ENCODE measurements around the gene CGNL1. TPM values are rescaled to one million over a fixed set of nuclear protein-coding genes. Genes with fewer than 3 reads are reported as not detected.

The CGNL1 gene
- total RNA-seq, 2 experiments from 2014 or later, result not detected

DNA sequence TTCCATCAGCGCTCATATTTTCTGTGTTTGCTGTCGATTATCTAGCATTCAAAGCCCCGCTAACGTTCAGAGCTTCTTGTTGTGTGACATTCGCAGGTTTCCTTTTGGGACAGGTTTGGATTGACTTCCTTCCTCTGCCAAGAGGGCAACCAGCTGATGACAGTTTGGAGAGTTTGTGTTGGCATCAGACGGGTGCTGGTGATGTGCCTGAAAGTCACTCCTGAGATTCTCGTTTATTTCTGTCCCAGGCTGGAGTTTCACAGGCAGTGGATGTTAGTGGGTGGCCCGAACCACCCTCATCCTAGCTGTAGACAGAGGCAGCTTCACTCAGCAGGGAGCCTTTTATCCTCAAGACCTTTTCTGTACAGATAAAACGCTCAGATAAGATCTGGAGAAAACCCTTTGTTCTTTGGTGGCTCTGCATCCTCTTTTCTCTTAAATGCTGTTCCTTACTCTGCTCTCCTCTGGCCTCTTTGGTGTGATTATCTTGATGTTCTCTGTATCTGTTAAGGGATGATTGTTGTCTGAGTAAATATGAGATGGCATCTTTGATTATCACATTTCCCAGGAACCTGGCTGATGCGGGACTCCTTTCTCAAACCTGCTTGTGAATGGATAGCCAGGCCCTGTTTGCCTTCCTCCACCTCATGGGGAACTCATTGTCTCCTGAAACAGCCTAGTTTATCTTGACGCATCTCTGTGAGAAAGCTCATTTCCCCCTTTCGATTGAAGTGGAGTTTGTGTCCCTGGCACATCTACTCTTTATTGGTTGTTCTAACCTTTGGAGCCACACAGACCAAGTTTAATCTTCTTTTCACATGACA is 35.9 kb downstream of the CGNL1 start:
- H3K9me3 Mint-ChIP-seq (ENCODE audit: insufficient read depth), result no peaks in the 10 kb centered on the region
- H3K36me3 Mint-ChIP-seq (ENCODE audit: low read depth), result no peaks in the 10 kb centered on the region
- peaks cover 4% of the 10 kb centered on the region for H3K27me3 Mint-ChIP-seq (ENCODE audit: low read depth)
- ATAC-seq (no peak), DNase-seq (no peak)
- POLR2A ChIA-PET, result interaction anchor here (0.7 kb wide), 1 partner anchor 11 kb away, joined by 3 read pairs; no protein-coding TSS in a partner anchor
- no peak overlapping the region for H3K4me3 Mint-ChIP-seq
- no peaks in the 10 kb centered on the region for H3K4me1 Mint-ChIP-seq (ENCODE audit: low read depth)
- H3K27ac Mint-ChIP-seq, result no peak overlapping the region
- CTCF ChIA-PET, result no interaction called here

DNA sequence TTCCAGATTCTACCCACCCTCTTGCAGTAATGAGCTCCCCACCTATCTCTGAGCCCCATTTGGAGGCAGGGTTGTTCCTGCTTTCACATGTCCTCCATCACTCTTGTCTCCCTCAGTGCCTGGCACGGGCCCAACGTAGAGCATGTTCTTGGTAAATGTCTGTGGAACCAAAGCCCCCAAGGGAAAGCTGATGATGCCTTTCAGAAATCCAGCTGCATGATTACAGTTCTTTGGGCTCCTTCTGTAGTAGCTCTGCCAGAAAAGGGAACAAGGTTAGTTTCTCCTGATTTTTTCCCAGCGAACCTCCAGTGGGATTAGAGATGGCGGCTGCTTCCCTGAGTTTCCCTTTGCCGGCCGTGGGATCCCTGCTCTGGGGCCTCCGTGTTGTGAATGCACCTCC is 39.3 kb downstream of the CGNL1 start:
- H3K4me3 Mint-ChIP-seq, result no peak overlapping the region
- POLR2A ChIA-PET, result no interaction called here
- H3K27me3 Mint-ChIP-seq (ENCODE audit: low read depth), result peaks cover 2% of the 10 kb centered on the region
- H3K4me1 Mint-ChIP-seq (ENCODE audit: low read depth), result no peaks in the 10 kb centered on the region
- H3K27ac Mint-ChIP-seq, result no peak overlapping the region
- no peaks in the 10 kb centered on the region for H3K36me3 Mint-ChIP-seq (ENCODE audit: low read depth)
- ATAC-seq, result no peak
- CTCF ChIA-PET, result no interaction called here
- H3K9me3 Mint-ChIP-seq (ENCODE audit: insufficient read depth), result no peaks in the 10 kb centered on the region
- DNase-seq, result no peak

GRCh38 chr15:57418635-57419034 is 42.3 kb downstream of the CGNL1 start:
- DNase-seq (no peak), ATAC-seq (no peak)
- Mint-ChIP-seq H3K27ac (no peak overlapping the region), H3K4me1 (ENCODE audit: low read depth) (no peaks in the 10 kb centered on the region), H3K27me3 (ENCODE audit: low read depth) (no peaks in the 10 kb centered on the region), H3K9me3 (ENCODE audit: insufficient read depth) (no peaks in the 10 kb centered on the region), H3K36me3 (ENCODE audit: low read depth) (no peaks in the 10 kb centered on the region), H3K4me3 (no peak overlapping the region)
- CTCF ChIA-PET, result no interaction called here
- POLR2A ChIA-PET, result no interaction called here

GRCh38 chr15:57419335-57419734 is 43.0 kb downstream of the CGNL1 start:
- no peaks in the 10 kb centered on the region for H3K4me1 Mint-ChIP-seq (ENCODE audit: low read depth)
- no peaks in the 10 kb centered on the region for H3K27me3 Mint-ChIP-seq (ENCODE audit: low read depth)
- H3K27ac Mint-ChIP-seq, result no peak overlapping the region
- H3K4me3 Mint-ChIP-seq, result no peak overlapping the region
- no peak for ATAC-seq
- H3K9me3 Mint-ChIP-seq (ENCODE audit: insufficient read depth), result no peaks in the 10 kb centered on the region
- no peak for DNase-seq
- ChIA-PET POLR2A (no interaction called here), CTCF (no interaction called here)
- H3K36me3 Mint-ChIP-seq (ENCODE audit: low read depth), result no peaks in the 10 kb centered on the region

DNA sequence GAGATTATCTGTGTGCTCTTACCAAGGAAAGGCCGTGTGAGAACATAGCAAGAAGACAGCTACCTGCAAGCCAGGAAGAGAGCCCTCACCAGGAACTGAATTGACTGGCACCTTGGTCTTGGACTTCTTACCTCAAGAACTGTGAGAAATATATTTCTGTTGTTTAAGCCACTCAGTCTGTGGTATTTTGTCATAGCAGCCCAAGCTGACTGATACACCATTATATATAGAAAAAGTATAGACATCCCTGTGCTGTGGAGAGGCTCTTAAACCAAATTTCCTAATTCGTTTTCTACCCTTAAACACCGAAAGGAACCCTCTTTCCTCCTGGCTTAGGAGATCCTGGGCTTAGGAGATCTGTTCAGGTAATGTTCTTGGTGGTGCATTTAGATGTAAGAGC is 44.8 kb downstream of the CGNL1 start:
- H3K27ac Mint-ChIP-seq, result no peak overlapping the region
- no peak overlapping the region for H3K4me3 Mint-ChIP-seq
- ATAC-seq, result no peak
- H3K27me3 Mint-ChIP-seq (ENCODE audit: low read depth), result no peaks in the 10 kb centered on the region
- no peaks in the 10 kb centered on the region for H3K9me3 Mint-ChIP-seq (ENCODE audit: insufficient read depth)
- H3K36me3 Mint-ChIP-seq (ENCODE audit: low read depth), result no peaks in the 10 kb centered on the region
- no peaks in the 10 kb centered on the region for H3K4me1 Mint-ChIP-seq (ENCODE audit: low read depth)
- no peak for DNase-seq
- ChIA-PET CTCF (no interaction called here), POLR2A (no interaction called here)

DNA sequence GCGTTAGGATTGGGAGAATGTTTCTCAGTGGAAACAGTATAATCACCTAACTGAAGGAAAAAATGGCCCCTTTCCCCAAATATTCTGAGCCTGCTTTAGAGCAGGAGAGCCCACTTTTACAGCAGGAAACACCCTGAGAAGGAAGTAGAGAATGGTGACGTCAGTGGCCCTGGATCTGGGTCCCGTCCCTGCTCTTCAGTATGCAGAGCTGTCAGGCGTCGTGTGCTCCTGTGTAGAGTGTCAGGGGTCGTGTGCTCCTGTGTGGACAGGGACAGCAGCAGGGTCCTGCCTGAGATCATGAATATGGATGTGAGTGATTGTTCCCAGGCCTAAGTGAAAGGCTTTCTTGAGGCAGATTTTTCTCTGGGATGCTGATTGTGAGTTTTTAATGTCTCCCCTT is 45.2 kb downstream of the CGNL1 start:
- Mint-ChIP-seq H3K36me3 (ENCODE audit: low read depth) (no peaks in the 10 kb centered on the region), H3K9me3 (ENCODE audit: insufficient read depth) (no peaks in the 10 kb centered on the region), H3K4me3 (no peak overlapping the region), H3K27ac (no peak overlapping the region), H3K4me1 (ENCODE audit: low read depth) (no peaks in the 10 kb centered on the region), H3K27me3 (ENCODE audit: low read depth) (no peaks in the 10 kb centered on the region)
- ChIA-PET CTCF (no interaction called here), POLR2A (no interaction called here)
- DNase-seq (no peak), ATAC-seq (no peak)

GRCh38 chr15:57422113-57422754 is 45.9 kb downstream of the CGNL1 start:
- DNase-seq (no peak), ATAC-seq (no peak)
- CTCF ChIA-PET, result no interaction called here
- Mint-ChIP-seq H3K9me3 (ENCODE audit: insufficient read depth) (no peaks in the 10 kb centered on the region), H3K4me3 (no peak overlapping the region), H3K36me3 (ENCODE audit: low read depth) (no peaks in the 10 kb centered on the region), H3K27me3 (ENCODE audit: low read depth) (peaks cover 3% of the 10 kb centered on the region), H3K4me1 (ENCODE audit: low read depth) (no peaks in the 10 kb centered on the region), H3K27ac (no peak overlapping the region)
- POLR2A ChIA-PET, result no interaction called here

- Mint-ChIP-seq H3K9me3 (ENCODE audit: insufficient read depth) (no peaks in the 10 kb centered on the region), H3K27ac (no peak overlapping the region), H3K4me1 (ENCODE audit: low read depth) (no peaks in the 10 kb centered on the region), H3K27me3 (ENCODE audit: low read depth) (peaks cover 3% of the 10 kb centered on the region), H3K4me3 (no peak overlapping the region), H3K36me3 (ENCODE audit: low read depth) (no peaks in the 10 kb centered on the region)
- ATAC-seq (no peak), DNase-seq (no peak)
- ChIA-PET CTCF (no interaction called here), POLR2A (no interaction called here)
Observed at GRCh38 chr15:57423599-57424140, 47.4 kb downstream of the CGNL1 start.

GRCh38 chr15:57424628-57425405 is 48.5 kb downstream of the CGNL1 start:
- Mint-ChIP-seq H3K27me3 (ENCODE audit: low read depth) (peaks cover 3% of the 10 kb centered on the region), H3K27ac (no peak overlapping the region), H3K4me3 (no peak overlapping the region), H3K4me1 (ENCODE audit: low read depth) (no peaks in the 10 kb centered on the region), H3K36me3 (ENCODE audit: low read depth) (no peaks in the 10 kb centered on the region), H3K9me3 (ENCODE audit: insufficient read depth) (no peaks in the 10 kb centered on the region)
- ATAC-seq (no peak), DNase-seq (no peak)
- POLR2A ChIA-PET, result interaction anchor here (0.7 kb wide), 1 partner anchor 83 kb away, joined by 3 read pairs; no protein-coding TSS in a partner anchor
- CTCF ChIA-PET, result no interaction called here

GRCh38 chr15:57425842-57426241 is 49.5 kb downstream of the CGNL1 start:
- Mint-ChIP-seq H3K27ac (no peak overlapping the region), H3K27me3 (ENCODE audit: low read depth) (peaks cover 3% of the 10 kb centered on the region), H3K9me3 (ENCODE audit: insufficient read depth) (no peaks in the 10 kb centered on the region), H3K36me3 (ENCODE audit: low read depth) (no peaks in the 10 kb centered on the region), H3K4me1 (ENCODE audit: low read depth) (no peaks in the 10 kb centered on the region), H3K4me3 (no peak overlapping the region)
- CTCF ChIA-PET, result no interaction called here
- DNase-seq (no peak), ATAC-seq (no peak)
- POLR2A ChIA-PET, result interaction anchor here (0.7 kb wide), 1 partner anchor 85 kb away, joined by 3 read pairs; no protein-coding TSS in a partner anchor

GRCh38 chr15:57427367-57427821 is 51.1 kb downstream of the CGNL1 start:
- Mint-ChIP-seq H3K36me3 (ENCODE audit: low read depth) (no peaks in the 10 kb centered on the region), H3K4me1 (ENCODE audit: low read depth) (no peaks in the 10 kb centered on the region), H3K4me3 (no peak overlapping the region), H3K9me3 (ENCODE audit: insufficient read depth) (no peaks in the 10 kb centered on the region), H3K27ac (no peak overlapping the region), H3K27me3 (ENCODE audit: low read depth) (peaks cover 3% of the 10 kb centered on the region)
- ATAC-seq, result no peak
- DNase-seq, result no peak
- CTCF ChIA-PET, result no interaction called here
- POLR2A ChIA-PET, result no interaction called here

Measured in activated CD8-positive, alpha-beta T cell treated with anti-CD3 and anti-CD28 coated beads, Interleukin-2, amount 10 ng/mL, durations not matched to agents 7 days and 5 days (primary cell).